Activated CD8-positive, alpha-beta memory T cell treated with anti-CD3 and anti-CD28 coated beads for 48 hours (primary cell): Measurements from ENCODE around the gene KLRF2.

Experiments used
- DNase-seq, 3 experiments: peaks; one replicate each; pipeline ENCODE4 v3.0.0-alpha.2; 2020; ENCODE audit warnings: low read depth in 2 of 3, low spot score in 2 of 3

KLRF2 gene

DNA sequence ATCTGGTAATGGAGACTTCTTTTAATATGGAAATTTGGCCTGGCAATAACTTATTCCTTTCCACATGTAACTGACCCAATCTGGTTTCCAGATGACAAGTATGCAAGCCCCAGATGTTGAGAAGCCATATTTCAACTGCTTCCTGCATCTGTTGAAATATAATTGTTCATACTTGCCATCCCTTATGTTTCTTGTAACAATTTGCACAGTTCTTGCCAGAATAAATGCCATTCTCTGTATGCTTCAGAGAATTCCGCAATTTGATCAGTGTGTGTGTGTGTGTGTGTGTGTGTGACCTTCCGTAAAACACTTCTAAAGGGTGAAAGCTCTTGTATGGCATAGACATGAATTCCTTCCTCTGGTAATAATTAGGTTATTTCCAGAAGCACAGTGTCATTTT, 52.7 kb downstream of the KLRF2 start:
- DNase-seq = no peak

DNA sequence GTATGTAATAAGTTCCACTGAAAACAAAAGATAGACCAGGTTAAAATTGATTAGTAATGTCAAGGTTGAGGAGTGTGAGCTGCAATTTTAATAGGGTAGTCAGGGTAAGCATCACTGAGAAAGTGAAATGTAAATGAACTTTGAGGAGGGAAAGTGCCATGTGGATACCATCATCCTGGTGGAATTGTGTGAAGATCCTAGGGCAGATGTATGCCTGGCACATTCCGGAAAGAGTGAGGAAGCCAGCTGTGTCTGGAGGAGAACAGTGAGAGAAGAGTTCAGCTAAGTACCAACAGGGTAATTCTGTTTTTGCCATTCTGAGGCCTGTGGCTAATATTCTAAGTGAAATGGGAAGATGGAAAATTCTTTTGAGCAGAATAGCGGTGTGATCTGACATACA, 53.7 kb downstream of the KLRF2 start:
- DNase-seq = no peak

GRCh38 chr12:9936591-9936990, 55.3 kb downstream of the KLRF2 start:
- no peak for DNase-seq

GRCh38 chr12:9940375-9940774, 59.1 kb downstream of the KLRF2 start:
- no peak for DNase-seq

DNA sequence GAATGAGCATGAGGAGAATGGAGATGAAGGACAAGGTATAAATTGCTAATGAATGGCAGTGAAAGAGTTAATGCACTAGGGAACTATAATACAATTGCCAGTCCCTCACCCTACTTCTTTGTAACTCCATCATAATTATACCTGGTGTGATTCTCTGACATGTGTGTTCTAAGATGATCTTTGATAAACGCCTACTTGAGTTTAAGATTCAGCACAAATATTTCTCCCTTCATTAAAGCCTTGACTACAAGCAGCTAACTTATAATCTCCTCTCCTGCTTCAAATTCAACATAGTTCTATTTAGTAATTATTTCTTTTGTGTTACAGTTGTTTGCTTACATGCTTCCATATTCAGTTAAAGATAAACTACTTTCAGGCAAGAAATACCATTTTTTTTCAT, 60.5 kb downstream of the KLRF2 start:
- no peak for DNase-seq

- no peak for DNase-seq
Measured at GRCh38 chr12:9943240-9943639, 62.0 kb downstream of the KLRF2 start.

GRCh38 chr12:9944391-9944790, 63.1 kb downstream of the KLRF2 start:
- no peak for DNase-seq
